GM12878 (cell line): Measurements from ENCODE around the gene BBLN. TPM values are rescaled to one million over a fixed set of nuclear protein-coding genes. Genes with fewer than 3 reads are reported as not detected.
A peak's percentile ranks its signal among the peaks of the same experiment; 100 is the strongest.

Experiments used
- BHLHE40 ChIP-seq, 2 experiments: fragments of 450-650 bp in 1 of 2; IDR thresholded peaks; 2 replicates each; pipeline ENCODE4 v1.6.1; 2011 to 2017; ENCODE audit warnings: low read depth in 2 of 2, borderline replicate concordance in 1 of 2, improper control_type of control experiment in 1 of 2, low read length in 1 of 2, mild to moderate bottlenecking in 1 of 2
- DPF2 ChIP-seq: fragments of 450-650 bp; IDR thresholded peaks from 2 replicates; pipeline ENCODE4 v1.6.1; 2017; ENCODE audit warnings: mild to moderate bottlenecking
- LARP7 ChIP-seq: fragments of 450-650 bp; IDR thresholded peaks from 2 replicates; pipeline ENCODE4 v1.6.1; 2017; ENCODE audit warnings: mild to moderate bottlenecking
- PAX5 ChIP-seq: IDR thresholded peaks from 2 replicates; pipeline ENCODE4 v1.6.1; 2011; ENCODE audit warnings: low read depth, low read length, borderline replicate concordance
- PAX8 ChIP-seq: fragments of 450-650 bp; IDR thresholded peaks from 2 replicates; pipeline ENCODE4 v1.6.1; 2017; ENCODE audit warnings: mild to moderate bottlenecking, moderate library complexity
- POLR2A ChIP-seq: IDR thresholded peaks from 2 replicates; pipeline ENCODE4 v1.6.1; 2011; ENCODE audit warnings: low read depth, mild to moderate bottlenecking, low read length
- RAD51 ChIP-seq: fragments of 450-650 bp; IDR thresholded peaks from 2 replicates; pipeline ENCODE4 v1.6.1; 2016; ENCODE audit warnings: moderate library complexity, mild to moderate bottlenecking, inconsistent platforms
- SREBF2 ChIP-seq: IDR thresholded peaks from 2 replicates; pipeline ENCODE4 v1.6.1; 2012; ENCODE audit warnings: mild to moderate bottlenecking, low read length
- polyA plus RNA-seq, 11 experiments: library from polyadenylated mRNA; depleted of rRNA in 4 of 11; unstranded in 6 of 11; stranded (reverse) in 5 of 11; fragments of >200 nt; fragmentation: Nextera tagmentation in 4 of 11; fragmentation: Illumina TruSeq in 1 of 11; extraction: Ambion mirVana in 4 of 11; extraction: Trizol in 1 of 11; gene quantifications; 1 replicate in 1 of 11; 2 replicates in 10 of 11; pipeline versions ENCODE4 v1.2.1 to v1.2.3, GENCODE V29; 2011 to 2016; ENCODE audit warnings: inconsistent platforms in 2 of 11, missing spikeins in 2 of 11, low read depth in 1 of 11
- total RNA-seq, 4 experiments: library from RNA; depleted of rRNA in 3 of 4; stranded (reverse); fragments of >200 nt in 3 of 4; fragmentation: Illumina TruSeq in 1 of 4; extraction: Trizol in 1 of 4; gene quantifications; 2 replicates each; pipeline versions ENCODE4 v1.2.1 to v1.2.3, GENCODE V29; 2013 to 2021
- TF ChIP-seq, protein P1 (sequence below): IDR thresholded peaks from 2 replicates; pipeline ENCODE4 v1.6.1; 2011; ENCODE audit warnings: low read depth, low read length, improper control_type of control experiment, borderline replicate concordance
- TF ChIP-seq, protein P2 (sequence below): fragments of 450-650 bp; IDR thresholded peaks from 2 replicates; pipeline ENCODE4 v1.6.1; 2018; ENCODE audit warnings: borderline replicate concordance, mild to moderate bottlenecking; ENCODE audit not compliant: partially characterized antibody
- TF ChIP-seq, protein P3 (sequence below): IDR thresholded peaks from 2 replicates; pipeline ENCODE4 v1.6.1; 2011; ENCODE audit warnings: low read depth, mild to moderate bottlenecking, low read length, moderate library complexity, borderline replicate concordance; ENCODE audit errors: extremely low read depth
- TF ChIP-seq, protein P4 (sequence below): IDR thresholded peaks from 2 replicates; pipeline ENCODE4 v1.6.1; 2012; ENCODE audit warnings: low read depth, low read length, improper control_type of control experiment
- TF ChIP-seq, protein P5 (sequence below): IDR thresholded peaks from 2 replicates; pipeline ENCODE4 v1.6.1; 2012; ENCODE audit warnings: low read depth, low read length, improper control_type of control experiment
- TF ChIP-seq, protein P6 (sequence below): IDR thresholded peaks from 2 replicates; pipeline ENCODE4 v1.6.1; 2012; ENCODE audit warnings: low read depth, low read length, improper control_type of control experiment

The BBLN gene
- total and polyA plus RNA-seq, 10 of the 15 experiments (the other 5 are each of a cell fraction or from before 2014, with no cell fraction given), result 3.8 to 194 (median 66.2) TPM

DNA sequence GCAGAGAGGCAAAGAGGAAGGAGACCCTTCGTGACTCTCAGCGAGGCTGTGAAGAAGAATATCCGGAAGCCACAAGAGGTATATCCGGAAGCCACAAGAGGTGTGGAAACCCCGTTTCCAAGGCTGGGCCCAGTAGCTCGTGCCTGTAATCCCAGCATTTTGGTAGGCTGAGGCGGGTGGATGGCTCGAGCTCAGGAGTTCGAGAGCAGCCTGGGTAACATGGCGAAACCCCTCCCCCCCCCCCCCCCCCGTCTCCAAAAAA is 612 bp upstream of the BBLN start (continued):
- TF ChIP-seq BHLHE40 (IDR thresholded peaks at IDR 0.05; ENCODE audit: borderline replicate concordance in 1 of 2, low read depth in 2 of 2, low read length in 1 of 2) (peak; percentile 52 to 60; a peak in 2 of 4 replicates), SREBF2 (no peak), PAX5 (no peak), POLR2A (no peak), RAD51 (no peak), PAX8 (no peak), DPF2 (no peak), LARP7 (no peak)
- TF ChIP-seq, protein P1, sequence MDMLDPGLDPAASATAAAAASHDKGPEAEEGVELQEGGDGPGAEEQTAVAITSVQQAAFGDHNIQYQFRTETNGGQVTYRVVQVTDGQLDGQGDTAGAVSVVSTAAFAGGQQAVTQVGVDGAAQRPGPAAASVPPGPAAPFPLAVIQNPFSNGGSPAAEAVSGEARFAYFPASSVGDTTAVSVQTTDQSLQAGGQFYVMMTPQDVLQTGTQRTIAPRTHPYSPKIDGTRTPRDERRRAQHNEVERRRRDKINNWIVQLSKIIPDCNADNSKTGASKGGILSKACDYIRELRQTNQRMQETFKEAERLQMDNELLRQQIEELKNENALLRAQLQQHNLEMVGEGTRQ, result no peak
- TF ChIP-seq, protein P2, sequence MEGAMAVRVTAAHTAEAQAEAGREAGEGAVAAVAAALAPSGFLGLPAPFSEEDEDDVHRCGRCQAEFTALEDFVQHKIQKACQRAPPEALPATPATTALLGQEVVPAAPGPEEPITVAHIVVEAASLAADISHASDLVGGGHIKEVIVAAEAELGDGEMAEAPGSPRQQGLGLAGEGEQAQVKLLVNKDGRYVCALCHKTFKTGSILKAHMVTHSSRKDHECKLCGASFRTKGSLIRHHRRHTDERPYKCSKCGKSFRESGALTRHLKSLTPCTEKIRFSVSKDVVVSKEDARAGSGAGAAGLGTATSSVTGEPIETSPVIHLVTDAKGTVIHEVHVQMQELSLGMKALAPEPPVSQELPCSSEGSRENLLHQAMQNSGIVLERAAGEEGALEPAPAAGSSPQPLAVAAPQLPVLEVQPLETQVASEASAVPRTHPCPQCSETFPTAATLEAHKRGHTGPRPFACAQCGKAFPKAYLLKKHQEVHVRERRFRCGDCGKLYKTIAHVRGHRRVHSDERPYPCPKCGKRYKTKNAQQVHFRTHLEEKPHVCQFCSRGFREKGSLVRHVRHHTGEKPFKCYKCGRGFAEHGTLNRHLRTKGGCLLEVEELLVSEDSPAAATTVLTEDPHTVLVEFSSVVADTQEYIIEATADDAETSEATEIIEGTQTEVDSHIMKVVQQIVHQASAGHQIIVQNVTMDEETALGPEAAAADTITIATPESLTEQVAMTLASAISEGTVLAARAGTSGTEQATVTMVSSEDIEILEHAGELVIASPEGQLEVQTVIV, result no peak
- TF ChIP-seq, protein P3, sequence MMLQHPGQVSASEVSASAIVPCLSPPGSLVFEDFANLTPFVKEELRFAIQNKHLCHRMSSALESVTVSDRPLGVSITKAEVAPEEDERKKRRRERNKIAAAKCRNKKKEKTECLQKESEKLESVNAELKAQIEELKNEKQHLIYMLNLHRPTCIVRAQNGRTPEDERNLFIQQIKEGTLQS, result no peak
- TF ChIP-seq, protein P4, sequence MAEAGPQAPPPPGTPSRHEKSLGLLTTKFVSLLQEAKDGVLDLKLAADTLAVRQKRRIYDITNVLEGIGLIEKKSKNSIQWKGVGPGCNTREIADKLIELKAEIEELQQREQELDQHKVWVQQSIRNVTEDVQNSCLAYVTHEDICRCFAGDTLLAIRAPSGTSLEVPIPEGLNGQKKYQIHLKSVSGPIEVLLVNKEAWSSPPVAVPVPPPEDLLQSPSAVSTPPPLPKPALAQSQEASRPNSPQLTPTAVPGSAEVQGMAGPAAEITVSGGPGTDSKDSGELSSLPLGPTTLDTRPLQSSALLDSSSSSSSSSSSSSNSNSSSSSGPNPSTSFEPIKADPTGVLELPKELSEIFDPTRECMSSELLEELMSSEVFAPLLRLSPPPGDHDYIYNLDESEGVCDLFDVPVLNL, result 0 out of 2 replicates have a peak, but pooled peaks have one; percentile 1
- TF ChIP-seq, protein P5, sequence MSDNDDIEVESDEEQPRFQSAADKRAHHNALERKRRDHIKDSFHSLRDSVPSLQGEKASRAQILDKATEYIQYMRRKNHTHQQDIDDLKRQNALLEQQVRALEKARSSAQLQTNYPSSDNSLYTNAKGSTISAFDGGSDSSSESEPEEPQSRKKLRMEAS, result no peak
- TF ChIP-seq, protein P6, sequence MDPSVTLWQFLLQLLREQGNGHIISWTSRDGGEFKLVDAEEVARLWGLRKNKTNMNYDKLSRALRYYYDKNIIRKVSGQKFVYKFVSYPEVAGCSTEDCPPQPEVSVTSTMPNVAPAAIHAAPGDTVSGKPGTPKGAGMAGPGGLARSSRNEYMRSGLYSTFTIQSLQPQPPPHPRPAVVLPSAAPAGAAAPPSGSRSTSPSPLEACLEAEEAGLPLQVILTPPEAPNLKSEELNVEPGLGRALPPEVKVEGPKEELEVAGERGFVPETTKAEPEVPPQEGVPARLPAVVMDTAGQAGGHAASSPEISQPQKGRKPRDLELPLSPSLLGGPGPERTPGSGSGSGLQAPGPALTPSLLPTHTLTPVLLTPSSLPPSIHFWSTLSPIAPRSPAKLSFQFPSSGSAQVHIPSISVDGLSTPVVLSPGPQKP, result no peak
- TF ChIP-seq, all 136 proteins: peak for 8
